ENCODE results near the gene CHRM4. TPM values are rescaled to one million over a fixed set of nuclear protein-coding genes. Genes with fewer than 3 reads are reported as not detected.

The CHRM4 gene

DNA sequence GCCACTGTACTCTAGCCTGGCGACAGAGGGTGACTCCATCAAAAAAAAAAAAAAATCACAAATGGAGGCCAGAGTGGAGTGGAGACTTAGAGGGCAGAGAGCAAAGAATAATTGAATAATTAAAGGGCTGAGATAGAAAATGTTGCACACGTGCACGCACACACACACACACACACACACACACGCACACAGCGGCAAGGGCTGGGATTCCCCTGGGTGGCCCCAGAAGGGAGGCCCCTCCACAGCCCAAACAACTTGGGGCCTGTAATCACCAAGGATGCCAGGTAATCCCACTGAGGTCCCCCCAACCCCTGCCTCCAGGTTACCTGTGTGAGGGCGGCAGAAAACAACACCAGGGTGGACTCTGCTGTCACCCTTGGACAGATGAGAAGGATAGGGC is 56.3 kb downstream of the CHRM4 start:
- no peak overlapping the region for H3K18ac ChIP-seq (ENCODE audit: low read depth in 1 of 2, low read length in 2 of 2)
- H2BK120ac ChIP-seq (ENCODE audit: low read depth, low read length), result no peak overlapping the region
- no peak overlapping the region for H2AFZ ChIP-seq (ENCODE audit: low read depth, low read length)
- H2BK15ac ChIP-seq (ENCODE audit: low read depth, poor library complexity, severe bottlenecking), result peak overlapping the region; percentile 26
- H3K9ac ChIP-seq (ENCODE audit: low read length), result no peak overlapping the region
- H4K91ac ChIP-seq (ENCODE audit: low read length), result no peak overlapping the region
- H3K27ac ChIP-seq (ENCODE audit: low read length, poor library complexity, severe bottlenecking), result no peak overlapping the region
- H3K36me3 ChIP-seq (ENCODE audit: control insufficient read depth in 1 of 2, insufficient read depth in 2 of 2, low read depth in 1 of 2, low read length in 2 of 2), result no peaks in the 10 kb centered on the region
- H3K9me3 ChIP-seq (ENCODE audit: control insufficient read depth, low read length), result no peaks in the 10 kb centered on the region
- H2AK5ac ChIP-seq (ENCODE audit: low read length, severe bottlenecking), result no peak overlapping the region
- peaks cover 35% of the 10 kb centered on the region for H3K4me1 ChIP-seq (ENCODE audit: control insufficient read depth, insufficient read depth, low read depth, low read length)
- H3K79me1 ChIP-seq (replicated peaks; ENCODE audit: low read length, poor library complexity, severe bottlenecking), result no peaks in the 10 kb centered on the region
- no peak overlapping the region for H2BK5ac ChIP-seq (ENCODE audit: low read depth, low read length, poor library complexity, severe bottlenecking)
- DNase-seq, result no peak
- no peak overlapping the region for H3K23ac ChIP-seq (ENCODE audit: low read length in 2 of 2)
- H3K14ac ChIP-seq (ENCODE audit: low read length in 2 of 2), result no peak overlapping the region
- no peak overlapping the region for H3K4me2 ChIP-seq (ENCODE audit: low read length, poor library complexity, severe bottlenecking)
- H3K27me3 ChIP-seq (ENCODE audit: control insufficient read depth in 1 of 2, insufficient read depth in 1 of 2, low read length in 2 of 2), result peaks cover 43 to 49% of the 10 kb centered on the region in 2 experiments
- no peak overlapping the region for H3K4ac ChIP-seq (ENCODE audit: low read depth in 1 of 2, low read length in 2 of 2)
- 88% methylated on average over 5 of the region's 6 CpGs for WGBS
- no peak overlapping the region for H3K4me3 ChIP-seq (ENCODE audit: insufficient read depth in 1 of 2, low read depth in 1 of 2, low read length in 2 of 2)
- H2BK12ac ChIP-seq (ENCODE audit: low read length in 2 of 2), result peak overlapping the region in 1 of 2 experiments; percentile 37
- H4K8ac ChIP-seq (ENCODE audit: low read length), result no peak overlapping the region

DNA sequence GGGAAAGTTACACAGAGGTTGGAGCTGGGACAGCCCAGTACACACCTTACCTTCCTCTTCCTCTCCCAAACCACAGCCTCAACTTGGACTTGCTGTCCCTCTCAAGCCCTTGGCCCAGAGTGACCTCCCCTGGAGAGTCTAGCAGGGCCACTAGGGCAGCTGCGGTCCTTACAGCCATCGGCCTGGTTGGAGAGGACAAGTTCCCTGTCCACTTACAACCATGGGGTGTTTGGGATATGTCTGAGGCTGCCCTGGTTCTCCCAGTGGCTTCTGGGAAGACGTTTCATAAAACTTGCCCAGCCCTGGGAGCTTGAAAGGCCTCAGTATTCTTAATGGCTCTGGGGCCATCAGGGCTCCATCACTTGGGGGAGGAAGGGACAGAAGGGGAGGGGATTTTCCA is 57.4 kb downstream of the CHRM4 start:
- H3K14ac ChIP-seq (ENCODE audit: low read length in 2 of 2), result no peak overlapping the region
- H4K91ac ChIP-seq (ENCODE audit: low read length), result no peak overlapping the region
- H2BK15ac ChIP-seq (ENCODE audit: low read depth, poor library complexity, severe bottlenecking), result no peak overlapping the region
- no peak overlapping the region for H2BK12ac ChIP-seq (ENCODE audit: low read length in 2 of 2)
- no peak overlapping the region for H3K27ac ChIP-seq (ENCODE audit: low read length, poor library complexity, severe bottlenecking)
- H3K4ac ChIP-seq (ENCODE audit: low read depth in 1 of 2, low read length in 2 of 2), result no peak overlapping the region
- H3K9ac ChIP-seq (ENCODE audit: low read length), result no peak overlapping the region
- no peak overlapping the region for H2BK120ac ChIP-seq (ENCODE audit: low read depth, low read length)
- H3K79me1 ChIP-seq (replicated peaks; ENCODE audit: low read length, poor library complexity, severe bottlenecking), result no peaks in the 10 kb centered on the region
- H3K27me3 ChIP-seq (ENCODE audit: control insufficient read depth in 1 of 2, insufficient read depth in 1 of 2, low read length in 2 of 2), result peaks cover 53% of the 10 kb centered on the region in 2 experiments
- H3K4me3 ChIP-seq (ENCODE audit: insufficient read depth in 1 of 2, low read depth in 1 of 2, low read length in 2 of 2), result no peak overlapping the region
- H2AFZ ChIP-seq (ENCODE audit: low read depth, low read length), result no peak overlapping the region
- H4K8ac ChIP-seq (ENCODE audit: low read length), result no peak overlapping the region
- peaks cover 31% of the 10 kb centered on the region for H3K4me1 ChIP-seq (ENCODE audit: control insufficient read depth, insufficient read depth, low read depth, low read length)
- no peak for DNase-seq
- H3K9me3 ChIP-seq (ENCODE audit: control insufficient read depth, low read length), result no peaks in the 10 kb centered on the region
- no peak overlapping the region for H3K23ac ChIP-seq (ENCODE audit: low read length in 2 of 2)
- no peak overlapping the region for H3K4me2 ChIP-seq (ENCODE audit: low read length, poor library complexity, severe bottlenecking)
- H2BK5ac ChIP-seq (ENCODE audit: low read depth, low read length, poor library complexity, severe bottlenecking), result no peak overlapping the region
- 90% methylated on average over 3 of the region's 3 CpGs for whole genome bisulfite sequencing
- no peak overlapping the region for H2AK5ac ChIP-seq (ENCODE audit: low read length, severe bottlenecking)
- H3K18ac ChIP-seq (ENCODE audit: low read depth in 1 of 2, low read length in 2 of 2), result no peak overlapping the region
- H3K36me3 ChIP-seq (ENCODE audit: control insufficient read depth in 1 of 2, insufficient read depth in 2 of 2, low read depth in 1 of 2, low read length in 2 of 2), result no peaks in the 10 kb centered on the region

Small RNAs within 50 kb of the gene (small RNA-seq; reads per million reads assigned to genes)
- gene MIR4688 (ENCODE audit: low read depth), result not detected

All from mesenchymal stem cell (in vitro differentiated cells and primary cell).